ENCODE data around the gene ART5. TPM values are rescaled to one million over a fixed set of nuclear protein-coding genes. Genes with fewer than 3 reads are reported as not detected.
"Not testable (repeated sequence)": the region's sequence is repeated elsewhere in the genome, so short reads cannot be mapped to it uniquely, and the experiment has no call there.

The ART5 gene
- polyA plus RNA-seq, 2 of the 4 experiments (the other 2 are of a cell fraction) = 0.08 to 0.30 TPM

DNA sequence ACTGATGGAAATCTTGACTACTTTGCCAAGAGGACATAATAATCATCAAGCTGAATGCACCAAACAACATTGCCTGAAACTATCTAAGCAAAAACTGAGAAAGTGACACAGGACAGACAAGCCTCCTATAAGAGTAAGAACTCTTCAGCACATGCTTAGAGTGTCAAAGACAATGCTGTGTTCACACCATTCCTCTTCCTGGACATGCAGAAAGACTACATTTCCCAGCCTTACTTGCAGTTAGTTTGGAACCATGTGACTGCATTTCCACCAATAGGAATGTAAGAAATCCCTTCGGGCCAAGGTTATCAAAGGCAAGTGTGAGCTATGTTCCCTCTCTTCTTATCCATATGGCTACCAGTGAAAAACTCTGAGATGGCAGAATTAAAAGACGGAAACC is 51.6 kb downstream of the ART5 start:
- POLR2A ChIA-PET; FAIRE-seq; H3K4me1 ChIP-seq; H3K9me3 ChIP-seq; DNase-seq (ENCODE audit: low read depth in 1 of 2, low spot score in 1 of 2); ATAC-seq; H3K27ac ChIP-seq; H3K4me3 ChIP-seq; H3K4me2 ChIP-seq: not testable (repeated sequence)
- TF ChIP-seq, protein P1, sequence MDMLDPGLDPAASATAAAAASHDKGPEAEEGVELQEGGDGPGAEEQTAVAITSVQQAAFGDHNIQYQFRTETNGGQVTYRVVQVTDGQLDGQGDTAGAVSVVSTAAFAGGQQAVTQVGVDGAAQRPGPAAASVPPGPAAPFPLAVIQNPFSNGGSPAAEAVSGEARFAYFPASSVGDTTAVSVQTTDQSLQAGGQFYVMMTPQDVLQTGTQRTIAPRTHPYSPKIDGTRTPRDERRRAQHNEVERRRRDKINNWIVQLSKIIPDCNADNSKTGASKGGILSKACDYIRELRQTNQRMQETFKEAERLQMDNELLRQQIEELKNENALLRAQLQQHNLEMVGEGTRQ (IDR thresholded peaks at IDR 0.05) = peak; percentile 29; the same call in 1 of the 2 replicates
- WGBS (ENCODE audit: missing lambda C conversion rate) = 39% methylated on average over 2 of the region's 2 CpGs
- CTCF ChIA-PET = interaction anchor here (0.7 kb wide), 1 partner anchor 8 kb away, joined by 3 read pairs; no protein-coding TSS in a partner anchor

DNA sequence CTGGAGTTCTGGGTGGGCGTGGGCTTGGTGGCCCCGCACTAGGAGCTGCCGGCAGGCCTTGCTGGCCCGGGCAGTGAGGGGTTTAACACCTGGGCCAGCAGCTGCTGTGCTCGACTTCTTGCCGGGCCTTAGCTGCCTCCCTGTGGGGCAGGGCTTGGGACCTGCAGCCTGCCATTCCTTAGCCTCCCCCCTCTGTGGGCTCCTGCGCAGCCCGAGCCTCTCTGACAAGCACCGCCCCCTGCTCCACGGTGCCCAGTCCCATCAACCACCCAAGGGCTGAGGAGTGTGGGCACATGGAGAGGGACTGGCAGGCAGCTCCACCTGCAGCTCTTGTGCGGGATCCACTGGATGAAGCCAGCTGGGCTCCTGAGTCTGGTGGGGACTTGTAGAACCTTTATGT is 53.0 kb downstream of the ART5 start:
- H3K4me1 ChIP-seq; H3K4me2 ChIP-seq; DNase-seq (ENCODE audit: low read depth in 1 of 2, low spot score in 1 of 2); POLR2A ChIA-PET; FAIRE-seq; ATAC-seq; H3K27ac ChIP-seq; H3K4me3 ChIP-seq; CTCF ChIA-PET; H3K9me3 ChIP-seq: not testable (repeated sequence)
- 35% methylated on average over 11 of the region's 11 CpGs for WGBS (ENCODE audit: missing lambda C conversion rate)

Small RNA genes lying within 50 kb of the gene (small RNA-seq; reads per million reads assigned to genes)
- 0 reads per million in 6 experiments for gene RF00019

Other genes starting within 250 kb of the ART5 start
- gene ART1, start 3.1 kb upstream of the ART5 start, polyA plus RNA-seq (2011; rRNA removed) = not detected in 2 replicates
- gene ART1, start 3.1 kb upstream of the ART5 start, polyA plus RNA-seq (2017; fragmentation: RNase III; extraction: RNeasy Plus Mini Kit Qiagen cat#74134 plus additional on column Dnase treatment) = not detected in 3 replicates
- 0.44 and 0.61 TPM in 2 replicates for gene CHRNA10, start 29.4 kb upstream of the ART5 start, polyA plus RNA-seq (2011; rRNA removed)
- gene CHRNA10, start 29.4 kb upstream of the ART5 start, polyA plus RNA-seq (2017; fragmentation: RNase III; extraction: RNeasy Plus Mini Kit Qiagen cat#74134 plus additional on column Dnase treatment) = 0.85 to 1.1 TPM (median 0.87 TPM) in 3 replicates
- 121 and 152 TPM in 2 replicates for gene NUP98, start 155.6 kb upstream of the ART5 start, polyA plus RNA-seq (2011; rRNA removed)
- 51.9 to 54.2 TPM (median 53.0 TPM) in 3 replicates for gene NUP98, start 155.6 kb upstream of the ART5 start, polyA plus RNA-seq (2017; fragmentation: RNase III; extraction: RNeasy Plus Mini Kit Qiagen cat#74134 plus additional on column Dnase treatment)
- 35.2 and 49.2 TPM in 2 replicates for gene PGAP2, start 166.6 kb upstream of the ART5 start, polyA plus RNA-seq (2011; rRNA removed)
- gene PGAP2, start 166.6 kb upstream of the ART5 start, polyA plus RNA-seq (2017; fragmentation: RNase III; extraction: RNeasy Plus Mini Kit Qiagen cat#74134 plus additional on column Dnase treatment) = 31.4 to 32.4 TPM (median 32.1 TPM) in 3 replicates
- gene RHOG, start 199.0 kb upstream of the ART5 start, polyA plus RNA-seq (2011; rRNA removed) = 41.1 and 54.3 TPM in 2 replicates
- 55.0 to 64.3 TPM (median 62.2 TPM) in 3 replicates for gene RHOG, start 199.0 kb upstream of the ART5 start, polyA plus RNA-seq (2017; fragmentation: RNase III; extraction: RNeasy Plus Mini Kit Qiagen cat#74134 plus additional on column Dnase treatment)
- 38.7 and 42.5 TPM in 2 replicates for gene STIM1, start 213.7 kb upstream of the ART5 start, polyA plus RNA-seq (2011; rRNA removed)
- 32.8 to 35.3 TPM (median 35.2 TPM) in 3 replicates for gene STIM1, start 213.7 kb upstream of the ART5 start, polyA plus RNA-seq (2017; fragmentation: RNase III; extraction: RNeasy Plus Mini Kit Qiagen cat#74134 plus additional on column Dnase treatment)